ENCODE data around the gene SLC2A10.

Gene SLC2A10

GRCh38 chr20:46682063-46682821 lies 27.2 kb upstream of the SLC2A10 start:
- Histone ChIP-seq H3K9ac (ENCODE audit: low read depth, low read length, poor library complexity, severe bottlenecking) (no peak overlapping the region), H3K9me3 (ENCODE audit: insufficient read depth, low read depth, low read length) (no peaks in the 10 kb centered on the region), H3K9me2 (replicated peaks; ENCODE audit: low read depth, low read length) (no peaks in the 10 kb centered on the region), H4K20me1 (ENCODE audit: insufficient read depth, low read length, poor library complexity, severe bottlenecking) (peaks cover 46% of the 10 kb centered on the region), H3K79me2 (ENCODE audit: insufficient read depth, low read length) (peaks cover 47% of the 10 kb centered on the region), H3K27me3 (ENCODE audit: insufficient read depth, low read length, poor library complexity, severe bottlenecking) (no peaks in the 10 kb centered on the region), H2AFZ (ENCODE audit: low read length) (no peak overlapping the region), H3F3A (ENCODE audit: low read depth) (no peaks in the 10 kb centered on the region), H3K4me1 (ENCODE audit: insufficient read depth, low read length, poor library complexity, severe bottlenecking) (peaks cover 27% of the 10 kb centered on the region), H3K4me3 (ENCODE audit: low read length, poor library complexity, severe bottlenecking) (no peak overlapping the region), H3K36me3 (ENCODE audit: insufficient read depth, low read length) (peaks cover 10% of the 10 kb centered on the region; the same call in 1 of the 2 replicates), H3K4me2 (ENCODE audit: low read depth, low read length, poor library complexity, severe bottlenecking) (peak overlapping the region; percentile 11)
- TF ChIP-seq EZH2phosphoT487 (IDR thresholded peaks at IDR 0.05; ENCODE audit: borderline replicate concordance), result no peak
- TF ChIP-seq CTCF (conservative IDR thresholded peaks at IDR 0.05; ENCODE audit: low read length), result no peak

- Histone ChIP-seq H3K9me2 (replicated peaks; ENCODE audit: low read depth, low read length) (no peaks in the 10 kb centered on the region), H4K20me1 (ENCODE audit: insufficient read depth, low read length, poor library complexity, severe bottlenecking) (peaks cover 55% of the 10 kb centered on the region), H3K4me3 (ENCODE audit: low read length, poor library complexity, severe bottlenecking) (no peak overlapping the region), H3F3A (ENCODE audit: low read depth) (no peaks in the 10 kb centered on the region), H3K4me2 (ENCODE audit: low read depth, low read length, poor library complexity, severe bottlenecking) (no peak overlapping the region), H3K9ac (ENCODE audit: low read depth, low read length, poor library complexity, severe bottlenecking) (no peak overlapping the region), H3K36me3 (ENCODE audit: insufficient read depth, low read length) (peaks cover 10% of the 10 kb centered on the region; the same call in 1 of the 2 replicates), H3K4me1 (ENCODE audit: insufficient read depth, low read length, poor library complexity, severe bottlenecking) (peaks cover 32% of the 10 kb centered on the region), H2AFZ (ENCODE audit: low read length) (no peak overlapping the region), H3K27me3 (ENCODE audit: insufficient read depth, low read length, poor library complexity, severe bottlenecking) (no peaks in the 10 kb centered on the region), H3K79me2 (ENCODE audit: insufficient read depth, low read length) (peaks cover 56% of the 10 kb centered on the region), H3K9me3 (ENCODE audit: insufficient read depth, low read depth, low read length) (no peaks in the 10 kb centered on the region)
- no peak for TF ChIP-seq CTCF (conservative IDR thresholded peaks at IDR 0.05; ENCODE audit: low read length)
- TF ChIP-seq EZH2phosphoT487 (IDR thresholded peaks at IDR 0.05; ENCODE audit: borderline replicate concordance), result no peak
These were observed 26.3 kb upstream of the SLC2A10 start for GRCh38 chr20:46683011-46683667.

- Histone ChIP-seq H3K4me3 (ENCODE audit: low read length, poor library complexity, severe bottlenecking) (no peak overlapping the region), H4K20me1 (ENCODE audit: insufficient read depth, low read length, poor library complexity, severe bottlenecking) (peaks cover 60% of the 10 kb centered on the region), H3K4me1 (ENCODE audit: insufficient read depth, low read length, poor library complexity, severe bottlenecking) (peaks cover 37% of the 10 kb centered on the region), H3K27me3 (ENCODE audit: insufficient read depth, low read length, poor library complexity, severe bottlenecking) (no peaks in the 10 kb centered on the region), H3K9ac (ENCODE audit: low read depth, low read length, poor library complexity, severe bottlenecking) (no peak overlapping the region), H3K4me2 (ENCODE audit: low read depth, low read length, poor library complexity, severe bottlenecking) (peak overlapping the region; percentile 90), H2AFZ (ENCODE audit: low read length) (no peak overlapping the region), H3F3A (ENCODE audit: low read depth) (no peaks in the 10 kb centered on the region), H3K36me3 (ENCODE audit: insufficient read depth, low read length) (peaks cover 10% of the 10 kb centered on the region; the same call in 1 of the 2 replicates), H3K9me3 (ENCODE audit: insufficient read depth, low read depth, low read length) (no peaks in the 10 kb centered on the region), H3K79me2 (ENCODE audit: insufficient read depth, low read length) (peaks cover 61% of the 10 kb centered on the region), H3K9me2 (replicated peaks; ENCODE audit: low read depth, low read length) (no peaks in the 10 kb centered on the region)
- TF ChIP-seq EZH2phosphoT487 (IDR thresholded peaks at IDR 0.05; ENCODE audit: borderline replicate concordance) (no peak), CTCF (conservative IDR thresholded peaks at IDR 0.05; ENCODE audit: low read length) (no peak)
These were observed 25.8 kb upstream of the SLC2A10 start for GRCh38 chr20:46683668-46683938.

Measured in Loucy (cell line).